ENCODE results near the gene KIF17.

DNA sequence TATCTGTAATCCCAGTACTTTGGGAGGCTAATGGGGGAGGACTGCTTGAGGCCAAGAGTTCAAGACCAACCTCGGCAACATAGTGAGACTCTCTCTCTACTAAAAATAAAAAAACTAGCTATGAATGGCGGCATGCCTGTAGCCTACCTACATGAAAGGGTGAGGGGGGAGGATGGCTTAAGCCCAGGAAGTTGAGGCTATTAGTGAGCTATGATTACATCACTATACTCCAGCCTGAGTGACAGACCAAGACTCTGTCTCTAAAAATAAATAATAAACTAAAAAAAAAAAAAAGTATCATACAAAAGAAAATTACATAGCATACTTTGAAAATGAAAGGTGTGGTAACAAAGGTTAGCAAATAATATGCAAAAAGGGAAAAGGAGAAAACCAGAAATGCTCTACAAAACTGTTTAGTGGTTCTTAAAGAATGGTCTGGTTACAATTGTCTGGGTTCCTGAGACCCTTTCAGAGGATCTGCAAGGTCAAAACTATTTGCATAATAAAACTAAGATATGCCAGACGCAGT lies 33.7 kb upstream of the KIF17 start:
- TF ChIP-seq, protein P1, sequence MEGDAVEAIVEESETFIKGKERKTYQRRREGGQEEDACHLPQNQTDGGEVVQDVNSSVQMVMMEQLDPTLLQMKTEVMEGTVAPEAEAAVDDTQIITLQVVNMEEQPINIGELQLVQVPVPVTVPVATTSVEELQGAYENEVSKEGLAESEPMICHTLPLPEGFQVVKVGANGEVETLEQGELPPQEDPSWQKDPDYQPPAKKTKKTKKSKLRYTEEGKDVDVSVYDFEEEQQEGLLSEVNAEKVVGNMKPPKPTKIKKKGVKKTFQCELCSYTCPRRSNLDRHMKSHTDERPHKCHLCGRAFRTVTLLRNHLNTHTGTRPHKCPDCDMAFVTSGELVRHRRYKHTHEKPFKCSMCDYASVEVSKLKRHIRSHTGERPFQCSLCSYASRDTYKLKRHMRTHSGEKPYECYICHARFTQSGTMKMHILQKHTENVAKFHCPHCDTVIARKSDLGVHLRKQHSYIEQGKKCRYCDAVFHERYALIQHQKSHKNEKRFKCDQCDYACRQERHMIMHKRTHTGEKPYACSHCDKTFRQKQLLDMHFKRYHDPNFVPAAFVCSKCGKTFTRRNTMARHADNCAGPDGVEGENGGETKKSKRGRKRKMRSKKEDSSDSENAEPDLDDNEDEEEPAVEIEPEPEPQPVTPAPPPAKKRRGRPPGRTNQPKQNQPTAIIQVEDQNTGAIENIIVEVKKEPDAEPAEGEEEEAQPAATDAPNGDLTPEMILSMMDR (IDR thresholded peaks at IDR 0.05) = no peak
- no peak for TF ChIP-seq POLR2A (IDR thresholded peaks at IDR 0.05)
